Right lobe of liver (tissue), 6 donors: ENCODE results near the gene DHX16. TPM values are rescaled to one million over a fixed set of nuclear protein-coding genes. Genes with fewer than 3 reads are reported as not detected.

Source experiments
- ATAC-seq, 4 donors: fragments of 200-7000 bp; cut with Tn5 transposase; one replicate each; pipeline ENCODE4 v1.9.1; 2020; ENCODE audit warnings: mild to moderate bottlenecking in 4 of 4, moderate library complexity in 4 of 4
- DNase-seq, 3 donors: peaks; one replicate each; pipeline ENCODE4 v3.0.0-alpha.2; 2020
- H3K27ac ChIP-seq, 3 donors: fragments of 200-600 bp; one replicate each; pipeline ENCODE4 v1.8.0; 2022
- H3K27me3 ChIP-seq, 2 donors: fragments of 200-600 bp; one replicate each; pipeline ENCODE4 v1.8.0; 2022
- H3K36me3 ChIP-seq, 4 donors: fragments of 200-600 bp; sonication (generic) in 1 of 4; one replicate each; pipeline versions ENCODE4 v1.5.1 to v1.8.0; 2017 to 2022; ENCODE audit warnings: control low read depth in 1 of 4
- H3K4me1 ChIP-seq, 4 donors: fragments of 200-600 bp; sonication (generic) in 1 of 4; one replicate each; pipeline versions ENCODE4 v1.5.1 to v1.8.0; 2017 to 2022; ENCODE audit warnings: control low read depth in 1 of 4
- H3K4me3 ChIP-seq, 3 donors: fragments of 200-600 bp; one replicate each; pipeline ENCODE4 v1.8.0; 2022
- H3K9me3 ChIP-seq, 4 donors: fragments of 200-600 bp; sonication (generic) in 1 of 4; one replicate each; pipeline versions ENCODE4 v1.5.1 to v1.8.0; 2017 to 2022; ENCODE audit warnings: control low read depth in 1 of 4
- CTCF ChIP-seq, 4 donors: fragments of 200-600 bp in 3 of 4; fragments of 450-650 bp in 1 of 4; IDR thresholded peaks; one replicate each; pipeline versions ENCODE4 v1.5.1 to v1.8.0; 2016 to 2022; ENCODE audit warnings: antibody characterized with exemption in 4 of 4, mild to moderate bottlenecking in 2 of 4
- POLR2A ChIP-seq: fragments of 450-650 bp; IDR thresholded peaks from one replicate; pipeline ENCODE4 v1.6.1; 2017; ENCODE audit warnings: antibody characterized with exemption, mild to moderate bottlenecking
- WGBS: methylation state at CpG from one replicate; pipeline ENCODE4 v1.1.6; 2018; ENCODE audit warnings: low coverage, low lambda C conversion rate; ENCODE audit not compliant: insufficient coverage; ENCODE audit errors: missing lambda C conversion rate; 5-methylcytosine and 5-hydroxymethylcytosine counted together
- intact Hi-C, 2 donors: fragments of 100-400 bp; cut with DNase I; formaldehyde crosslinking; loops; one replicate each; pipeline versions ENCODE4 v1.11.2 to v1.14.1; 2022
- total RNA-seq, 6 experiments: library from RNA; depleted of rRNA in 2 of 6; stranded (reverse); fragments of >200 nt in 2 of 6; fragmentation: NEBNext Ultra II Directional in 3 of 6; extraction: Animal tissue kit (Norgen Biotek cat#: 25700) in 3 of 6; gene quantifications; one replicate each; pipeline versions ENCODE4 v1.1.0 to v1.2.4, GENCODE V29; 2016 to 2023
- donor health status: DM: no; HTN: yes; CAD: no.
- donor health status: DM: no; HTN: no; CAD: no.
- donor health status: DM: no; HTN: no; CAD: no.
- donor health status: DM: no; HTN: yes; CAD: no.
- donor health status: DM: no; HTN: yes; CAD: no.

The DHX16 gene
- total RNA-seq, 6 experiments from 2014 or later, result 12.3 to 17.8 (median 14.4) TPM

DNA sequence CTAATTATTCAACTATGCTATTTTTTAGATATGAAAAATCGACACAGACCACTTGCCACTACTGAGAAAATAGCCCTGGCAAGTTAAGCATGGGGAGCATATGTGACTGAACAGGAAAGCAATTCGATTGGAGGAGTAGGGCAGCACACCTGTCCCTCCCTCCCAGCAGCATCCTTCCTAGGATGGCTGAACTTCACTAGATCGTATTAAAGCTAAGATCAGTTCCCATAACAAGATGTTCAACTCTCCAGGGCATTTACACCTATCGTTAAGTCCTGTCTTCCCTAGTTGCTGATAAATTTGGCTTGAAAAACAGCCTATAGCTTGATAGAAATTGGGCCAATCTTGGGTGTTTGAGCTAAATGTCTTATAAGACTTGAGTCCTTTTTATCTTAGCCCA lies 62.7 kb downstream of the DHX16 start:
- DNase-seq (no peak), ATAC-seq (no peak)
- H3K27ac ChIP-seq, result no peak overlapping the region
- peaks cover 3 to 48% (median 28%) of the 10 kb centered on the region in 4 donors for H3K36me3 ChIP-seq
- TF ChIP-seq POLR2A, result no peak
- TF ChIP-seq CTCF (IDR thresholded peaks at IDR 0.05), result no peak
- peaks cover 0 to 9% (median 5%) of the 10 kb centered on the region in 4 donors for H3K4me1 ChIP-seq
- no peaks in the 10 kb centered on the region for H3K9me3 ChIP-seq
- no peaks in the 10 kb centered on the region for H3K27me3 ChIP-seq
- intact Hi-C loops, result no loop called here
- 63% methylated on average over 3 of the region's 4 CpGs for WGBS
- H3K4me3 ChIP-seq, result no peak overlapping the region

GRCh38 chr6:30603961-30604360 lies 68.8 kb downstream of the DHX16 start:
- TF ChIP-seq CTCF (IDR thresholded peaks at IDR 0.05) (no peak), POLR2A (no peak)
- WGBS, result 65% methylated on average over 4 of the region's 13 CpGs
- Histone ChIP-seq H3K4me3 (no peak overlapping the region), H3K4me1 (no peaks in the 10 kb centered on the region), H3K27me3 (no peaks in the 10 kb centered on the region), H3K9me3 (no peaks in the 10 kb centered on the region), H3K27ac (no peak overlapping the region), H3K36me3 (peaks cover 19 to 86% (median 55%) of the 10 kb centered on the region in 4 donors)
- intact Hi-C loops, result loop anchor here in 1 of 2 donors (10.0 kb wide), 1 partner anchor 119 kb away; the partner anchor contains the start of gene HLA-E
- DNase-seq (no peak), ATAC-seq (no peak)

Other genes starting within 250 kb of the DHX16 start
- 100 to 1,000 TPM; 116 to 257 (median 183) TPM for gene HLA-E, start 183.5 kb downstream of the DHX16 start, total RNA-seq
- 10 to 100 TPM in 5 of 6 experiments, 1 to 10 TPM in 1; 5.1 to 25.6 (median 19.8) TPM for gene GNL1, start 116.5 kb downstream of the DHX16 start, total RNA-seq
- gene PRR3, start 115.7 kb downstream of the DHX16 start, total RNA-seq, result 1 to 10 TPM; 2.3 to 3.8 (median 2.6) TPM
- gene ABCF1, start 101.6 kb downstream of the DHX16 start, total RNA-seq, result 10 to 100 TPM; 23.3 to 35.2 (median 26.8) TPM
- 10 to 100 TPM; 19.0 to 45.1 (median 32.4) TPM for gene PPP1R10, start 55.8 kb downstream of the DHX16 start, total RNA-seq
- gene MRPS18B, start 55.2 kb downstream of the DHX16 start, total RNA-seq, result 10 to 100 TPM; 43.3 to 73.9 (median 56.2) TPM
- gene ATAT1, start 46.1 kb downstream of the DHX16 start, total RNA-seq, result 1 to 10 TPM; 2.4 to 6.6 (median 4.4) TPM
- gene C6orf136, start 25.9 kb downstream of the DHX16 start, total RNA-seq, result 10 to 100 TPM in 4 of 6 experiments, 1 to 10 TPM in 2; 8.2 to 14.1 (median 11.0) TPM
- 10 to 100 TPM in 4 of 6 experiments, 1 to 10 TPM in 2; 6.7 to 29.1 (median 12.9) TPM for gene PPP1R18, start 13.6 kb upstream of the DHX16 start, total RNA-seq
- gene NRM, start 18.0 kb upstream of the DHX16 start, total RNA-seq, result 1 to 10 TPM; 1.2 to 2.7 (median 1.9) TPM
- gene MDC1, start 44.3 kb upstream of the DHX16 start, total RNA-seq, result 10 to 100 TPM in 4 of 6 experiments, 1 to 10 TPM in 2; 8.8 to 15.5 (median 12.1) TPM
- 100 to 1,000 TPM; 150 to 268 (median 241) TPM for gene TUBB, start 47.3 kb upstream of the DHX16 start, total RNA-seq
- 10 to 100 TPM; 37.1 to 92.2 (median 73.5) TPM for gene FLOT1, start 69.7 kb upstream of the DHX16 start, total RNA-seq
- gene IER3, start 71.5 kb upstream of the DHX16 start, total RNA-seq, result 10 to 100 TPM in 3 of 6 experiments, 1 to 10 TPM in 3; 2.8 to 72.3 (median 24.5) TPM
- gene DDR1, start 211.5 kb upstream of the DHX16 start, total RNA-seq, result 1 to 10 TPM; 3.2 to 9.9 (median 5.0) TPM
- gene GTF2H4, start 235.2 kb upstream of the DHX16 start, total RNA-seq, result 10 to 100 TPM in 4 of 6 experiments, 1 to 10 TPM in 2; 3.6 to 21.1 (median 17.3) TPM
- 10 to 100 TPM; 21.5 to 36.1 (median 25.9) TPM for gene VARS2, start 241.2 kb upstream of the DHX16 start, total RNA-seq